ENCODE data around the gene KIR2DL1. TPM values are rescaled to one million over a fixed set of nuclear protein-coding genes. Genes with fewer than 3 reads are reported as not detected.
"Not testable (repeated sequence)": the region's sequence is repeated elsewhere in the genome, so short reads cannot be mapped to it uniquely, and the experiment has no call there.

Gene KIR2DL1
- total and polyA plus RNA-seq, 8 donors, result 0.14 to 0.47 (median 0.20) TPM; not detected in 3

GRCh38 chr19:54771018-54771960 lies 1.7 kb downstream of the KIR2DL1 start:
- H3K9me3 ChIP-seq; intact Hi-C loops (cut with DNase I); H3K4me1 ChIP-seq; H3K4me3 ChIP-seq; H3K27me3 ChIP-seq; H3K36me3 ChIP-seq; H3K27ac ChIP-seq; DNase-seq; ATAC-seq: not testable (repeated sequence)

GRCh38 chr19:54772666-54773065 lies 3.1 kb downstream of the KIR2DL1 start:
- H3K27me3 ChIP-seq; H3K9me3 ChIP-seq; H3K36me3 ChIP-seq; DNase-seq; H3K27ac ChIP-seq; H3K4me1 ChIP-seq; intact Hi-C loops (cut with DNase I); H3K4me3 ChIP-seq; ATAC-seq: not testable (repeated sequence)

GRCh38 chr19:54775095-54775815 lies 5.7 kb downstream of the KIR2DL1 start:
- H3K4me3 ChIP-seq; H3K27ac ChIP-seq; DNase-seq; H3K4me1 ChIP-seq; H3K9me3 ChIP-seq; H3K36me3 ChIP-seq; H3K27me3 ChIP-seq; intact Hi-C loops (cut with DNase I); ATAC-seq: not testable (repeated sequence)

GRCh38 chr19:54775830-54776229 lies 6.2 kb downstream of the KIR2DL1 start:
- H3K27ac ChIP-seq; H3K9me3 ChIP-seq; intact Hi-C loops (cut with DNase I); H3K4me3 ChIP-seq; DNase-seq; H3K4me1 ChIP-seq; ATAC-seq; H3K27me3 ChIP-seq; H3K36me3 ChIP-seq: not testable (repeated sequence)

- ATAC-seq; H3K27ac ChIP-seq; H3K27me3 ChIP-seq; intact Hi-C loops (cut with DNase I); H3K36me3 ChIP-seq; H3K9me3 ChIP-seq; H3K4me3 ChIP-seq; H3K4me1 ChIP-seq; DNase-seq: not testable (repeated sequence)
These were observed 8.3 kb downstream of the KIR2DL1 start for GRCh38 chr19:54777851-54778250.

- H3K36me3 ChIP-seq; H3K27me3 ChIP-seq; intact Hi-C loops (cut with DNase I); H3K9me3 ChIP-seq; H3K27ac ChIP-seq; H3K4me3 ChIP-seq; H3K4me1 ChIP-seq; DNase-seq; ATAC-seq: not testable (repeated sequence)
These were observed 9.3 kb downstream of the KIR2DL1 start for GRCh38 chr19:54778896-54779295.

GRCh38 chr19:54782916-54783315 lies 13.3 kb downstream of the KIR2DL1 start:
- peaks cover 0 to 11% of the 10 kb centered on the region in 2 donors for H3K4me1 ChIP-seq
- ATAC-seq; H3K4me3 ChIP-seq; DNase-seq; intact Hi-C loops (cut with DNase I); H3K9me3 ChIP-seq; H3K27me3 ChIP-seq; H3K36me3 ChIP-seq; H3K27ac ChIP-seq: not testable (repeated sequence)

- H3K27ac ChIP-seq; H3K36me3 ChIP-seq; H3K4me3 ChIP-seq; ATAC-seq; H3K27me3 ChIP-seq; intact Hi-C loops (cut with DNase I); DNase-seq; H3K9me3 ChIP-seq: not testable (repeated sequence)
- H3K4me1 ChIP-seq, result peaks cover 0 to 20% of the 10 kb centered on the region in 2 donors
These were observed 16.6 kb downstream of the KIR2DL1 start for GRCh38 chr19:54786091-54786723.

- H3K27me3 ChIP-seq; DNase-seq; ATAC-seq; H3K36me3 ChIP-seq; H3K4me3 ChIP-seq; H3K9me3 ChIP-seq; intact Hi-C loops (cut with DNase I): not testable (repeated sequence)
- Histone ChIP-seq H3K27ac (peak overlapping the region in 1 of 2 donors; percentile 73), H3K4me1 (peaks cover 0 to 28% of the 10 kb centered on the region in 2 donors)
These were observed 18.6 kb downstream of the KIR2DL1 start for GRCh38 chr19:54788154-54788553.
